Uterus (tissue), 4 donors: ENCODE measurements around the gene ZSCAN21. TPM values are rescaled to one million over a fixed set of nuclear protein-coding genes. Genes with fewer than 3 reads are reported as not detected.

Source experiments
- DNase-seq, 2 donors: peaks; one replicate each; pipeline ENCODE4 v3.0.0-alpha.2; 2019 to 2020
- H3K27ac ChIP-seq, 2 donors: fragments of 200-600 bp; sonication (generic); 1 replicate in 1 of 2; 2 replicates in 1 of 2; pipeline ENCODE4 v1.5.1; 2016 to 2018
- H3K27me3 ChIP-seq, 2 donors: fragments of 200-600 bp; sonication (generic); one replicate each; pipeline ENCODE4 v1.5.1; 2018 to 2019; ENCODE audit warnings: control low read depth in 1 of 2
- H3K36me3 ChIP-seq, 2 donors: fragments of 200-600 bp; sonication (generic); one replicate each; pipeline ENCODE4 v1.5.1; 2019; ENCODE audit warnings: control low read depth in 1 of 2
- H3K4me1 ChIP-seq, 2 donors: fragments of 200-600 bp; sonication (generic); one replicate each; pipeline ENCODE4 v1.5.1; 2018 to 2019; ENCODE audit warnings: control low read depth in 1 of 2
- H3K4me3 ChIP-seq, 2 donors: fragments of 200-600 bp; sonication (generic); 1 replicate in 1 of 2; 2 replicates in 1 of 2; pipeline ENCODE4 v1.5.1; 2018 to 2019; ENCODE audit warnings: mild to moderate bottlenecking in 1 of 2
- H3K9me3 ChIP-seq, 2 donors: fragments of 200-600 bp; sonication (generic); one replicate each; pipeline ENCODE4 v1.5.1; 2019; ENCODE audit warnings: control low read depth in 1 of 2
- POLR2A ChIP-seq, 2 donors: fragments of 450-650 bp; IDR thresholded peaks; one replicate each; pipeline ENCODE4 v1.6.1; 2016; ENCODE audit warnings: antibody characterized with exemption in 2 of 2, mild to moderate bottlenecking in 1 of 2, moderate library complexity in 1 of 2
- intact Hi-C: fragments of 100-400 bp; cut with DNase I; formaldehyde crosslinking; loops from one replicate; pipeline ENCODE4 v1.15.1; 2023; ENCODE audit warnings: low total_unique reads
- total RNA-seq, 4 donors: library from RNA; depleted of rRNA in 3 of 4; stranded (reverse); fragments of >200 nt in 3 of 4; gene quantifications; one replicate each; pipeline versions ENCODE4 v1.1.0 to v1.2.4, GENCODE V29; 2014 to 2023
- TF ChIP-seq, protein P1 (sequence below), 4 experiments: fragments of 200-600 bp in 2 of 4; fragments of 450-650 bp in 2 of 4; sonication (generic) in 2 of 4; IDR thresholded peaks; one replicate each; pipeline ENCODE4 v1.5.1; 2016 to 2019; ENCODE audit warnings: antibody characterized with exemption in 4 of 4, mild to moderate bottlenecking in 2 of 4, moderate library complexity in 1 of 4
- donor health status: DM: yes; HTN: yes; CAD: no.

Gene ZSCAN21
- total RNA-seq, 4 donors from 2014 or later: 5.0 to 28.9 (median 17.0) TPM

DNA sequence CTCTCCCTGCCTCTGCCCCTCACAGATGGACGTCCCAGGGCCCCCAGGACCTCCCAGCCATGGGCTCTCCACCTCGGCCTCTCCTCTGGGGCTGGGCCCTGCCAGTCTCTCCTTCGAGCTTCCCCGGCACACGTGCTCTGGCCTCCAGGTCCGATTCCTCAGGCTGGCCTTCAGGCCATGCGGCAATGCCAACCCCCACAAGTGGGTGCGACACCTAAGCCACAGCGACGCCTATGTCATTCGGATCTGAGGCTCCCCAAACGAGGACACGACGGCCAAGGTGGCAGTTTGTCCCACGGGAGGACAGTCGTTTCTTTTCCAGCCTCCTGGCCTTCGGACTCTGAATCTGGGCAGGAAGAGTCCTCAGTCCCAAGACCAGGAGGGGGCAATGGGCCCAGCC, 57.1 kb downstream of the ZSCAN21 start:
- TF ChIP-seq, protein P1, sequence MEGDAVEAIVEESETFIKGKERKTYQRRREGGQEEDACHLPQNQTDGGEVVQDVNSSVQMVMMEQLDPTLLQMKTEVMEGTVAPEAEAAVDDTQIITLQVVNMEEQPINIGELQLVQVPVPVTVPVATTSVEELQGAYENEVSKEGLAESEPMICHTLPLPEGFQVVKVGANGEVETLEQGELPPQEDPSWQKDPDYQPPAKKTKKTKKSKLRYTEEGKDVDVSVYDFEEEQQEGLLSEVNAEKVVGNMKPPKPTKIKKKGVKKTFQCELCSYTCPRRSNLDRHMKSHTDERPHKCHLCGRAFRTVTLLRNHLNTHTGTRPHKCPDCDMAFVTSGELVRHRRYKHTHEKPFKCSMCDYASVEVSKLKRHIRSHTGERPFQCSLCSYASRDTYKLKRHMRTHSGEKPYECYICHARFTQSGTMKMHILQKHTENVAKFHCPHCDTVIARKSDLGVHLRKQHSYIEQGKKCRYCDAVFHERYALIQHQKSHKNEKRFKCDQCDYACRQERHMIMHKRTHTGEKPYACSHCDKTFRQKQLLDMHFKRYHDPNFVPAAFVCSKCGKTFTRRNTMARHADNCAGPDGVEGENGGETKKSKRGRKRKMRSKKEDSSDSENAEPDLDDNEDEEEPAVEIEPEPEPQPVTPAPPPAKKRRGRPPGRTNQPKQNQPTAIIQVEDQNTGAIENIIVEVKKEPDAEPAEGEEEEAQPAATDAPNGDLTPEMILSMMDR (IDR thresholded peaks at IDR 0.05): no peak
- TF ChIP-seq POLR2A (IDR thresholded peaks at IDR 0.05): no peak
- H3K27ac ChIP-seq: no peak overlapping the region
- DNase-seq: no peak
- no peaks in the 10 kb centered on the region for H3K9me3 ChIP-seq
- H3K27me3 ChIP-seq: no peaks in the 10 kb centered on the region
- no peaks in the 10 kb centered on the region for H3K36me3 ChIP-seq
- no peak overlapping the region for H3K4me3 ChIP-seq
- intact Hi-C loops: no loop called here
- H3K4me1 ChIP-seq: peaks cover 0 to 5% of the 10 kb centered on the region in 2 donors

DNA sequence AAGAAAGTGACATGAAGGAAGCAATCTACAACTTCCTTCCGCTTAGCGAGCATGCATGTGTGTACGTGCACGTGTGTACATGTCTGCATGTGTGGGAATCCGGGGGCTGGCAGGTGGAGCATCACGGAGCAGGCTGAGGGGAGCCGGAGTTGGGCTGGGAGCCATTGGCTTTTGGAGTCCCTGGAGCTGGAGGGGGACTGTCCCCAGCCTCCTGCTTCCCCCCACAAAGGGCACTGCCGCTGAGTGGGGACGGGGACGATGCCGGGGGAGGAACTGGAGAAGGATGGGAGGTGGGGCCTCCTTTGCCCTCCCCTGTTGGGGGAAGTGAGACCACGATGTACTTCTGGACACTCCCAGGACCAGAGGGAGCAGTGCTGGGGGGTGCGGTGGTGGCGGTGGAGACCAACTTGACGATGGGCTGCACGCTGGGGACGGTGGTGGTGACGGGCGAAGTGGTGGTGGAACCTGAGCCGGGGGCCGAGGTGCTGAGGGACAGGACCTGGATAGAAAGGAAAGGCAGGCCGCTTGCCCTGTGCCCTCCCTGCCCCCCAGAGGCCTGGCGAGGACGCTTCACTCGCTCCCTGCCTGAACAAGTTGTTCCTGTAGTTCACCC, 57.7 kb downstream of the ZSCAN21 start:
- H3K4me3 ChIP-seq: no peak overlapping the region
- no peak for DNase-seq
- TF ChIP-seq POLR2A (IDR thresholded peaks at IDR 0.05): no peak
- TF ChIP-seq, protein P1 (IDR thresholded peaks at IDR 0.05): no peak
- H3K27me3 ChIP-seq: no peaks in the 10 kb centered on the region
- no peaks in the 10 kb centered on the region for H3K36me3 ChIP-seq
- H3K9me3 ChIP-seq: no peaks in the 10 kb centered on the region
- H3K4me1 ChIP-seq: peaks cover 0 to 4% of the 10 kb centered on the region in 2 donors
- H3K27ac ChIP-seq: no peak overlapping the region
- intact Hi-C loops: no loop called here

DNA sequence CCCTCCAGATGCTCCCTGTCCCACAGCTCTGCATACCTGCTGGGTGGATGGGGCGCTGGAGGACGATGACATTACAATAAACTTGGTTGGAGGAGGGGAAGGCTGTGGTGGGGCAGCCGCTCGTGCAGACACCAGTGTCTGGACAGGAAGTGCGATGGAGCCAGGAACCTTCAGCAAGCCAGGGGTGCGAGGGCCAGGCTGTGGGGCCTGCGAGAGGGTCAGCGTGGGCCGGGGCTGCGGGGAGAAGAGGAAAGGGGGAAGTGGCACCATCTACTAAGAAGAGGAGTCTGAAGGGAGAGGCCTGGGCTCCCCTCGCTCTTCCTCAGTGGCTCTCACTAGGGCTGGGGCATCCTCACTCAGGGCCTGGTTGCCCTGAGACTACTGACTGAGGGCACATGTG, 58.3 kb downstream of the ZSCAN21 start:
- Histone ChIP-seq H3K27ac (no peak overlapping the region), H3K4me3 (no peak overlapping the region), H3K4me1 (no peaks in the 10 kb centered on the region), H3K36me3 (no peaks in the 10 kb centered on the region), H3K9me3 (no peaks in the 10 kb centered on the region), H3K27me3 (no peaks in the 10 kb centered on the region)
- intact Hi-C loops: no loop called here
- DNase-seq: no peak
- TF ChIP-seq POLR2A (IDR thresholded peaks at IDR 0.05): no peak
- TF ChIP-seq, protein P1 (IDR thresholded peaks at IDR 0.05): no peak

DNA sequence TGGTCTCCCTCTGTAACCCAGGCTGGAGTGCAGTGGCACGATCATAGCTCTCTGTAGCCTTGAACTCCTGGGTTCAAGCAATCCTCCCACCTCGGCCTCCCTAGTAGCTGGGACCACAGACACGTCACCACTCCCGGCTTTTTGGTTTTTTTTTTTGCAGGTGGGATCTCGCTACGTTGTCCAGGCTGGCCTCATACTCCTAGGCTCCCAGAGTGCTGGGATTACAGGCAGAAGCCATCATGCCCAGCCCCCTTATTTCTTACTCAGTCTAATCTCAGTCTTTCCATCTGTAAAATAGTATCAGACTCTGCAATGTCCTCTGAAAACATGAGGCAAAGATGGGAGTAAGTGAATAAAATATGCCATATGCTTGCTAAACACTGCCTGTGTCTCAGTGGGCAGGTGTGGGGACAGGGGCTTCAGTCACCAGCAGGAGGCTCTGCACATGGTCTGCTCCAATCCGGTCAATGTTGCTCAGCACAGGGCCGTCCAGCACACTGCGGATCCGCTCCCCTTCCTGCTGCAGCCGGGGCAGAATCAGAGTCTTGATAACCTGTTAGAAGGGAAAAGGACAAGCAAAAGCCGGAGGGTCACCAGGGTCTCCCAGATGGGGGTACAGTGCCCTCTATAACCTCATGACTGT, 60.1 kb downstream of the ZSCAN21 start:
- intact Hi-C loops: no loop called here
- H3K27ac ChIP-seq: no peak overlapping the region
- H3K27me3 ChIP-seq: no peaks in the 10 kb centered on the region
- no peak for DNase-seq
- H3K4me1 ChIP-seq: no peaks in the 10 kb centered on the region
- no peaks in the 10 kb centered on the region for H3K9me3 ChIP-seq
- no peaks in the 10 kb centered on the region for H3K36me3 ChIP-seq
- TF ChIP-seq, protein P1 (IDR thresholded peaks at IDR 0.05): no peak
- TF ChIP-seq POLR2A (IDR thresholded peaks at IDR 0.05): no peak
- no peak overlapping the region for H3K4me3 ChIP-seq

DNA sequence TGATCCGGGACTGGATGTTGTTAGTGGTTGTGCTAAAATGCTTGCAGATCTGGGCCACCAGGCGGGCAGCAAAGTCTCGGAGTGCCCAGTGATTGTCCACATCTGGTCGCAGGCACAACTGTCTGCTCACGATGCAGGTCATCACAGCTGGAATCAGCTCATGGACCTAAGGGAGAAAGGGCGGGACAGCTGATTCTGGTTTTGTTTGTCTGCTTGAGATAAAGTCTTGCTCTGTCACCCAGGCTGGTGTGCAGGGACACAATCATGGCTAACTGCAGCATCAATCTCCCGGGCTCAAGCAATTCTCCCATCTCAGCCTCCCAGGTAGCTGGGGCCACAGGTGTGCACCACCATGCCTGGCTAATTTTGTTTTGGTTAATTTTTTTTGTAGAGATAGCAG, 61.6 kb downstream of the ZSCAN21 start:
- Histone ChIP-seq H3K27ac (no peak overlapping the region), H3K4me3 (no peak overlapping the region), H3K9me3 (no peaks in the 10 kb centered on the region), H3K36me3 (no peaks in the 10 kb centered on the region), H3K4me1 (no peaks in the 10 kb centered on the region), H3K27me3 (no peaks in the 10 kb centered on the region)
- intact Hi-C loops: no loop called here
- no peak for DNase-seq
- TF ChIP-seq, protein P1 (IDR thresholded peaks at IDR 0.05): no peak
- no peak for TF ChIP-seq POLR2A (IDR thresholded peaks at IDR 0.05)
